Stimulated activated CD8-positive, alpha-beta memory T cell treated with anti-CD3 and anti-CD28 coated beads, Interleukin-7, amount 100 ng/mL, for 1 hour (primary cell): ENCODE data around the gene SPEM1.

Experiments used
- DNase-seq, 2 donors: peaks; one replicate each; pipeline ENCODE4 v3.0.0-alpha.2; 2020; ENCODE audit warnings: low read depth in 2 of 2

SPEM1 gene

GRCh38 chr17:7418472-7419152 is 1.5 kb upstream of the SPEM1 start:
- no peak for DNase-seq

DNA sequence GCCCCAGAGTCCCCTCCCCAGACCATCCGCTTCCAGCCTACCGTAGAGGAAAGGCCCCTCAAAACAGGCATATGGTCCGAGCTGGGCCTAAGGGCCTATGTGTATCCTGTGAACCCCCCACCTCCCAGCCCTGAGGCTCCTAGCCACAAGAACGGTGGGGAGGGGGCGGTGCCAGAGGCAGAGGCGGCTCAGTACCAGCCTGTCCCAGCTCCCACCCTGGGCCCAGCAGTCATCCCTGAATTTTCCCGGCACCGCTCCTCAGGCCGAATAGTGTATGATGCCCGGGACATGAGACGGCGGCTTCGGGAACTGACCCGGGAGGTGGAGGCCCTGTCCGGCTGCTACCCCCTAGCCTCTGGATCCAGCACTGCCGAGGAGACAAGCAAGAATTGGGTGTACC is 1.1 kb downstream of the SPEM1 start:
- no peak for DNase-seq

- no peak for DNase-seq
Observed at GRCh38 chr17:7423679-7424078, 3.6 kb downstream of the SPEM1 start.

DNA sequence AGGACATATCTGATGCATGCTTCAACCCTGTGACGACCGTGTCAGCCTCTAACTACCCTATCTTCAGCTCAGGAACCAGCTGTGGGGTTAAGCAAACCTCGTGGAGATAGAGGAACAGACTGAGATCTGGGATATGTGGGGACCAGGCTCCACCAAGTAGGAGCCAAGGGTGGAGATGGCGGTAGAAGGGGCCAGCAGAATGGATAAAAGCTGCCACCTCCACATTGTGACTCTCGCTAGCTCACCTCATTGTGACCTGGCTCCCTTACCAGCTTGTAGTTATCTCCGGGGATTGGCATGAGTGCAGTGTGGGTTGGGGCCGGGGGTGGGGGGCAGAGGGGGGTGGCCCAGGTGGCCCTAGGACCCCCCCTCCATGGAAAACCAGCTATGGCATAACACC is 5.2 kb downstream of the SPEM1 start, which contains the start of gene SPEM2:
Gene SPEM2, plus strand, starts transcription at position 301 of the 400 bp plus-strand sequence. Its CDS starts 73 bp downstream, at position 374.
- no peak for DNase-seq

- DNase-seq: no peak
Observed at GRCh38 chr17:7425756-7426155, 5.6 kb downstream of the SPEM1 start.

GRCh38 chr17:7426203-7426863 is 6.2 kb downstream of the SPEM1 start:
- DNase-seq: no peak

DNA sequence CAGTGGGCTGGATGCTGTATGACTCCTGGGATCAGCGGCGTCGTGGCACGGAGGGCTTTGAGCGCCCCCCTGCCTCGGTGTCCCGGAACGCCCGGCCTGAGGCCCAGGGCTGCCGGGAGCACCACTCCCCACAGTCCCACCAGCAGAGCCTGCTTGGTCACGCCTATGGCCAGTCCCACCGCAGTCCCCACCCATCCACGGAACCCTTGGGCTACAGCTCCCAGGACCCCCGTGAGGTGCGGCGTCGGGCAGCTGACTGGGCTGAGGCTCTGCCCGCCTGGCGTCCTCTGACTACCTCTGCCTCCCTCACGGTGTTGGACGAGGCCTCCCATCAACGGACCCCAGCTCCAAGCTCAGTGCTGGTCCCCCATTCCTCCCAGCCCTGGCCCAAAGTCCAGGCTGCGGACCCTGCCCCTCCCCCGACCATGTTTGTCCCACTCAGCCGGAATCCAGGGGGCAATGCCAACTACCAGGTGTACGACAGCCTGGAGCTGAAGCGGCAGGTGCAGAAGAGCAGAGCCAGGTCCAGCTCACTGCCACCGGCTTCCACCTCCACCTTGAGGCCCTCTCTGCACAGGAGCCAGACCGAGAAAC is 6.9 kb downstream of the SPEM1 start:
- no peak for DNase-seq

- DNase-seq: no peak
Observed at GRCh38 chr17:7427549-7427948, 7.4 kb downstream of the SPEM1 start.

- DNase-seq: no peak
Observed at GRCh38 chr17:7428557-7428956, 8.4 kb downstream of the SPEM1 start, which contains the start of gene SPEM3. Gene SPEM3 (plus strand): TSS chr17:7428857. CDS start chr17:7428903, 46 bp downstream.

- no peak for DNase-seq
Observed at GRCh38 chr17:7429722-7430121, 9.6 kb downstream of the SPEM1 start.

DNA sequence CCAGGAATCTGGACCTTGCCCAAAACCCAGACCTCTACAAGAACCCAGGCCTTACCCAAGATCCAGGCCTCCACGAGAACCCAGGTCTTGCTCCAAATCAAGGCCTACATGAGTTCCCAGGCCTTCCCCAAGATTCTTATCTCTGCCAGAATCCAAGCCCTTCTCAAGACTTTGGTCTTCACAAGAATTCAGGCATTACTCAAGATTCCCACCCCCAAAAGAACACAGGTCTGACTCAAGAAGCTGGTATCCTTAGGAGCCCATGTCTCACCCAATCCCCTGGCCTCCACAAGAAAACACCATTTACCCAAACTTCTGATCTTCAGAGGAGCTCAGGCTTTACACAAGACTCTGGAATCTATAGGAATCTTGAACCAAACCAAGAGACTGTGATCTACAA is 11.1 kb downstream of the SPEM1 start:
- no peak for DNase-seq

- no peak for DNase-seq
Observed at GRCh38 chr17:7432296-7432695, 12.2 kb downstream of the SPEM1 start.

- DNase-seq: peak in 1 of 2 donors; percentile 20
Observed at GRCh38 chr17:7435676-7436555, 15.8 kb downstream of the SPEM1 start.

GRCh38 chr17:7436556-7437368 is 16.6 kb downstream of the SPEM1 start:
- peak; percentile 57 to 59 for DNase-seq

GRCh38 chr17:7437369-7437863 is 17.3 kb downstream of the SPEM1 start:
- no peak for DNase-seq

- peak in 1 of 2 donors; percentile 23 for DNase-seq
Observed at GRCh38 chr17:7437950-7438614, 18.0 kb downstream of the SPEM1 start.

GRCh38 chr17:7438656-7439460 is 18.7 kb downstream of the SPEM1 start:
- no peak for DNase-seq

DNA sequence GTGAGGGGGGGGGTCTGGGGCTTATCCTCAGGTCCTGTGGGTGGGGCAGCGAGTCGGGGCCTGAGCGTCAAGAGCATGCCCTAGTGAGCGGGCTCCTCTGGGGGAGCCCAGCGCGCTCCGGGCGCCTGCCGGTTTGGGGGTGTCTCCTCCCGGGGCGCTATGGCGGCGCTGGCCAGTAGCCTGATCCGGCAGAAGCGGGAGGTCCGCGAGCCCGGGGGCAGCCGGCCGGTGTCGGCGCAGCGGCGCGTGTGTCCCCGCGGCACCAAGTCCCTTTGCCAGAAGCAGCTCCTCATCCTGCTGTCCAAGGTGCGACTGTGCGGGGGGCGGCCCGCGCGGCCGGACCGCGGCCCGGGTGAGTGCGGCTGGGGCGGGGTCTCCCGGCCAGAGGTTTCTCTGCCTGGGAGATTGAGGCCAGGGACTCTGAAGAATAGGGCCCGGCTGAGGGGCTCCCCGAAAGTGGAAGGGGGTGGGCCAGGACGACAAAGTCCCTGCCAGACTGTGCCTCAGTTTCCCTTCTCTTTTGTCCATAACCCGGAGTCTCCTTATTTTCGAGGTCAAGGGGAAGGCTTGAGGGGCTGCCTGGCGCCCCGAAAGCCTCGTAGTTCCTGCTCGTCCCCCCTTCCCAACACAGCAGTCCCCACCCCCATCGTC is 19.5 kb downstream of the SPEM1 start, which contains the start of gene FGF11:
Gene FGF11, plus strand, starts transcription at position 51 of the 651 bp plus-strand sequence. Its CDS starts 109 bp downstream, at position 160.
- no peak for DNase-seq
